Left renal pelvis (tissue), 4 donors: ENCODE data around the gene APOL2. TPM values are rescaled to one million over a fixed set of nuclear protein-coding genes. Genes with fewer than 3 reads are reported as not detected.
"Not testable (repeated sequence)": the region's sequence is repeated elsewhere in the genome, so short reads cannot be mapped to it uniquely, and the experiment has no call there.

ENCODE experiments used
- DNase-seq, 4 donors: peaks; one replicate each; pipeline ENCODE4 v3.0.0-alpha.2; 2013; ENCODE audit warnings: low read depth in 4 of 4, low spot score in 3 of 4
- polyA plus RNA-seq, 4 donors: library from polyadenylated mRNA; unstranded; fragments of 120-200 nt; gene quantifications; one replicate each; pipeline ENCODE4 v1.2.1, GENCODE V29; 2013; ENCODE audit not compliant: insufficient read length in 4 of 4

APOL2 gene
- polyA plus RNA-seq, 4 donors = 25.4 to 41.6 (median 32.2) TPM

GRCh38 chr22:36224245-36224644, 15.1 kb downstream of the APOL2 start:
- no peak for DNase-seq

- no peak for DNase-seq
These were observed 15.8 kb downstream of the APOL2 start for GRCh38 chr22:36223504-36223903.

- DNase-seq = no peak
These were observed 16.4 kb downstream of the APOL2 start for GRCh38 chr22:36222887-36223450.

DNA sequence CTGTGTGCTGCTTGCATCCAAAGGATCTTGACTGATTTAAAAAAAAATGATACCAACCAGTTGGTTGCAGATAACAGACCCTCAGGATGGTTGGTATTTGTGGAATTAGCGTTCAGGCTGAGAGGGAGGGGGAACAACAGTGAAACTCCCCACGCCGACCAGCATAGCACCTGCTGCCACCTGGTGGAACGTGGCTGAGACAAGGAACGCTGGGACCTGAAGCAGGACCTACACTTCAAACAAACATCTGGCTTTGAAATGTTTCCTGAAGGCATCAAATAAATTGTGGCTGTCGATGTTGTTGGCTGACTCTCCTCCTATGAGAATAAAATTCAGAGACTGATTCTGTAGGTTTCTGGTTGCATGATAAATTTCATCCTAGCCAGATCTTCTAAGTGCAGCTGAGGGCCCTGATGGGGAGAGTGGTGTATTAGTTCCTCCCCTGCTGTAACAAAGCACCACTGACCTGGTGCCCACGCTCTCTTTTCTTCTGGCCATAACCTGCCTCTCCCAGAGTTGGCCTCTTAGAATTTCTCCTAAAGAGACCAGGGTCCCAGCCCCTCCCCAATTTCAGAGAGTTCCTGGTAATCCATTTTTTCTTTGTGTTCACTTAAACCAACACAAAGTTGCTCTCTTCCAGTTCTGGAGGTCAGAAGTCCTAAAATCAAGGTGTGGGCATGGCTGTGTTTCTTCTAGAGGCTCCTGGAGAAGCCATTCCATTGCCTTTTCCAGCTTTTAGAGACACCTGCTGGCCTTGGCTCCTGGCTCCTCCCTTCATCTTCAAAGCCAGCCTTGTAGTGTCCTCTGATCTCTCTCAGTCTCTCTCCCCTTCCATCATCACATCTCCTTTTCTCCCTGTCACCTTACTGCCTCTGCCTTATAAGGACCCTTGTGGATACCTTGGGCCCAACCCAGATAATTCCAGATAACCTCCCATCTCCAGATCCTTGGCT, 17.3 kb downstream of the APOL2 start:
- no peak for DNase-seq

DNA sequence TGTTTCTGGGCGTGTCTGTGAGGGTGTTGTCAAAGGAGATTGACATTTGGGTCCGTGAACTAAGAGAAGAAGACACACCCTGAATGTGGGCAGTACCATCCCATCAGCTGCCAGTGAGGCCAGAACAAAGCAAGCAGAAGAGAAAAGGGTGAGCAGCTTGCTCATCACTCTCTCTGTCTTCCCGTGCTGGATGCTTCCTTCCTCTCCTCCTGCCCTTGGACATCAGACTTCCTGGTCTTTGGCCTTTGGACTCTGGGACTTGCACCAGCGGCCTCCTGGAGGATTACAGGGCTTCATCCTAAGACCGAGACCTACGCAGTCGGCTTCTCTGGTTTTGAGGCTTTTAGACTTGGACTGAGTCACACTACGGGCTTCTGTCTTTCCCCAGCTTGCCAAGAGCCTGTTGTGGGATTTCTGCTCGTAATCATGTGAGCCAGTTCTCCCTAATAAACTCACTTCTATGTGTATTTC, 18.8 kb downstream of the APOL2 start:
- no peak for DNase-seq

- DNase-seq = no peak
These were observed 20.6 kb downstream of the APOL2 start for GRCh38 chr22:36218648-36219193.

- DNase-seq = no peak
These were observed 23.3 kb downstream of the APOL2 start for GRCh38 chr22:36215981-36216380.

GRCh38 chr22:36213586-36213985, 25.7 kb downstream of the APOL2 start:
- no peak for DNase-seq

- DNase-seq = no peak
These were observed 26.4 kb downstream of the APOL2 start for GRCh38 chr22:36212901-36213300.

GRCh38 chr22:36211237-36211861, 28.0 kb downstream of the APOL2 start:
- DNase-seq = no peak

DNA sequence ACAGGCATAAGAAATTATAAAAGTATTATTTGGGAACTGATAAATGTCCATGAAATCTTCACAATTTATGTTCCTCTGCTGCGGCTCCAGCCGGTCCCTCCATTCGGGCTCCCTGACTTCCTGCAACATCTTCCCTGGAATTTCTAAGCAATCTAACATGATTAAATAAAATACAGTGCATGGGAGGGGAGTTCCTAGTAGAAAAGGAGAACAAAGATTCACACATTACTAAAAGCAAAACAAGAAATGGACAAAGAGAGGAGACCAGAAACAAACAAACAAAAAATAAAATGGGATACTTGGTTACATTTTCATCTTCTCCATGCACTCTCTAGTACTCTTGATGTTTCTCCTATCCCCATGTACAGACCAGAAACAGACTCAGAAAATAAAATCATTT, 29.1 kb downstream of the APOL2 start:
- no peak for DNase-seq

DNA sequence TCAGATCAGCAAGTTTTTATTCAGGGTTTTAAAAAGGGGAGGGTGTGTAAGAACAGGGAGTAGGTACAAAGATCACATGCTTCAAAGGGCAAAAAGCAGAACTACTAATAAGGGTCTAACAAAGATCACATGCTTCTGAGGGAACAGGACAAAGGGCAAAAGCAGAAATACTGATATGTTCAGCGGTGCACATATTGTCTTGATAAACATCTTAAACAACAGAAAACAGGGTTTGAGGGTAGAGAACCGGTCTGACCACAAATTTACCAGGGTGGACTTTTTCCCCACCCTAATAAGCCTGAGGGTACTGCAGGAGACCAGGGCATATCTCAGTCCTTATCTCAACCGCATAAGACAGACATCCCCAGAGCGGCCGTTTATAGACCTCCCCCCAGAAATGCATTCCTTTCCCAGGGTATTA, 29.8 kb downstream of the APOL2 start:
- DNase-seq = not testable (repeated sequence)

DNA sequence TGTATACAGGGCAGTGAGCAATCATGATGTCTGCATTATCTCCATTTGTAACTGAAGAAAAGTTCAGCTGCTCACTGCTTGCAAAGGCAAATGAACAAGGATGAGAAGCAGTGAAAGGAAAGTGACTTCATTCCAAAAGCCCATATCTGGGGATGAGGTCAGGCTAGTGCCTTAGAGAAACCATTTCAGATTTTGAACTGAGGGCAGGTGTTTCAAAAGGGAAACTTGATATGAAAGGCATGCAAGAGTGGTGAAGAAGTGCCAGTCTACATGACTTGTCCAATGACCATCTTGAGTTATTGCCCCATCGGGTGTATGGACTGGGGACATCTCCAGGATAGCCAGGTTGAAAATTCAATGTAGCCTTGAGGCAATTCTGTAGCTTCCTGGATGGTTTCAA, 30.4 kb downstream of the APOL2 start:
- DNase-seq = no peak

DNA sequence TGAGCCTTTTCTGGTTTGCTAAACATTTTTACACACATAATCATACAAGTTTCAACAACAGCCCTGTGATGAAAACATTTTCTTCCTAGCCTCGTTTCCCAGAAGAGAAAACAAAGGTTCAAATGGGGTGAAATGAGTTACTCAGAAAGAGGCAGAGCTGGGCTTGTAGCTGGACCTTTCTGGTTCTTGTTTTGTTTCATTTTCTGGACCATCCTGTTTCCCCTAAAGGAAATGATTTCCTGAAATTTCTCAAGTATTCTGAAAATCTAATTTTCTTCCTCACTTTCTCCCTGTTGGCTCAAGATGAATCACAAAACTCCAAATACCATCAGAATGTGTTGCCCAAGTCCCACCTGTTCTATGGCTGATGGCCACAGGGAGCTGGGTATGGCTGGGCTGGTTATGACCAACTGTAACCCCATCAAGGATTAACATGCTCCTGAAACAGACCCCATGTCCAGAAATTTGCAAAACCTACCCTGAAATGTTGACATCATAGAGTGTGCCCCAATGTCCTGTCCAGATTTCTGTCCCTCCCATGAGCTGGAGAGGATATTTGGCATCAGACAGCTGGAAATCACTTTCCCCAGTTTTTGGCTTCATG, 31.1 kb downstream of the APOL2 start:
- no peak for DNase-seq

DNA sequence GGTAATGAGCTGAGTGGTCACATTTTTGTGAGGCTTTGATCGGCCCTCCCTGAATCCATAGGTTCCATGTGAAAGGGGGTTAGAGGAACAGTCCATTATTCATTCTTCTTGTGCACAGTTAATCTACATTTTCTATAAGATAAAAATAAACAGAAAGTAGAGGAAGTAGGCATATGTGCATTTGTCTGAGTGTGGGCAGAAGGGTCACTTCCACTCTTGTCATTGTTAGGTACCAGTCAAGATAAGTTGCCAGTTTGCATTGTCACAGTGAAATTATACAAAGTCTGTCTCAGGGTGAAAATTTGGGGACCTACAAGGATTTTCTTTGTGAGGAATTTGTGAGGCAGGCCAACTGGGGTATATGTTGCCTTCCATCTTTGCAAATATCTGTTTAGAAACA, 33.1 kb downstream of the APOL2 start:
- DNase-seq = no peak

- not testable (repeated sequence) for DNase-seq
These were observed 33.8 kb downstream of the APOL2 start for GRCh38 chr22:36205573-36205972.

DNA sequence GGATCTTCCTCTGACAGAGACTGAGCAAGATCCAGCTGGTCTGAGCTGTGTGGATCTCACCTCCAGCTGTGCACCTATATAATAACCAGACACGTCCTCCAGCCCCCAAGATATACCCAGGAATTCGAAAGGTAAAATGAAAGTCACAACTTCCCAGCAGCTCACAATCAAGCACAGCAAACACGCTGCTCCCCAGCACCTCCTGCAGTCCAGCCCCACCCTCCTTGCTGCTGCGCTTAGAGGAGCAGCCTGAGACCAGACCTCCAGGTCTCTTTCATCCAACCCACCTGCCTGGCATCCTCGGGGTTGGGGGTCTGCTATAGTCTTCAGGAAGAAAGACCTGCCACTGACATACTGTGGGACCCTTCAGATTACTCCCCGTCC, 34.7 kb downstream of the APOL2 start:
- no peak for DNase-seq

- no peak for DNase-seq
These were observed 35.2 kb downstream of the APOL2 start for GRCh38 chr22:36204001-36204631.

DNA sequence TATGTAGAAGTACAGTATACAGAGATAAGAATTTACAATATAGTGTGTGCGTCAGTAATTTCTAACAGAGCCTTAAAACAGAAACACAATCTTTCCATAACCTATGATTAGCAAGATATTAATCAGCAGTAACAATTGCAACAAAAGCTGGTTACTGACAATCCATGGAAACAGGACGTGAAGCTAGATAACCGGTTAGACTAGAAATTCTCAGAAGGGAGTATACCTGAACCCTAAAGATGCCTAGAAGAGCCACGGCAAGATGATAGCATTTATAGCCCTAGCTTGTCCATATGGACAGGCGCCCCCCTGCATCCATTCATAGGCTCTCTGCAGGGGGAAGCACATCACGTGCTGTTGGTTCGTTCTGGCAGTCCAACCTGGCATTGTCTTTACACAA, 35.9 kb downstream of the APOL2 start:
- not testable (repeated sequence) for DNase-seq

DNA sequence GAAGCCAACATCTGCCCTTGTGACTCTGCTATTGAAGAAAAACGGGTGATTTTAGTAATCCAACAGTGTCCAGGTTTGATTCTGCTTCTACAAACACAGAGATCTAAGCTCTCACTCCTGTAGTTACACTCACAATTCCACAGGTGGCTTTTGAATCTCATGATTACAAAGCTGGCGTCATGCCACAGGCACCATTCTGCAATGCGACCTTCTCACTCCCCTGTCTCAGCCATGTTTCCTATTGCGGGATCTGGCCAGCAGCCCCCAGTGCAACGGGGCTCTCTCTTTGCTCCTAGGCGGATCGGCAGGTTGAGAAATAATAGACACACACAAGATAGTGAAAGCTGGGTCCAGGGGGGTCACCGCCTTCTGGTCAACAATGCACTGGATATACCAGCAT, 36.4 kb downstream of the APOL2 start:
- DNase-seq = not testable (repeated sequence)
